RWPE1 (cell line): ENCODE data around the gene BDH1.

Experiments
- CTCF ChIA-PET: fragments of 350-600 bp; sonication (Branson Sonifier 250); formaldehyde crosslinking; extraction: SDS; loops from one replicate; lab custom pipeline; 2021; lab: Yijun Ruan, JAX
- POLR2A ChIA-PET: fragments of 400-600 bp; formaldehyde crosslinking; extraction: SDS; loops from one replicate; lab custom pipeline; 2020; ENCODE audit warnings: antibody characterized with exemption; ENCODE audit not compliant: low non-redundant PET; lab: Yijun Ruan, JAX
- DNase-seq: peaks from one replicate; pipeline ENCODE4 v3.0.0; 2012; ENCODE audit warnings: low spot score
- H3K27ac ChIP-seq: fragments of 450-650 bp; 2 replicates; pipeline ENCODE4 v1.5.1; 2017
- CTCF ChIP-seq: fragments of 450-650 bp; conservative IDR thresholded peaks from 2 replicates; pipeline ENCODE4 v1.5.1; 2017; ENCODE audit warnings: low read depth, mild to moderate bottlenecking

BDH1 gene

GRCh38 chr3:197501496-197501878 is 54.3 kb downstream of the BDH1 start:
- CTCF ChIA-PET = interaction anchor here (0.8 to 1.4 kb wide), 5 partner anchors 9 to 277 kb away, joined by 3 to 7 read pairs (median 3); no protein-coding TSS in a partner anchor
- POLR2A ChIA-PET = no interaction called here
- H3K27ac ChIP-seq = peak overlapping the region; percentile 35
- TF ChIP-seq CTCF = no peak
- peak; percentile 48 for DNase-seq

GRCh38 chr3:197500812-197501211 is 55.0 kb downstream of the BDH1 start:
- TF ChIP-seq CTCF = no peak
- ChIA-PET CTCF (interaction anchor here (0.6 to 0.8 kb wide), 2 partner anchors 9 to 272 kb away, joined by 3 read pairs; no protein-coding TSS in a partner anchor), POLR2A (no interaction called here)
- DNase-seq = no peak
- peak overlapping the region; percentile 68; the same call in 1 of the 2 replicates for H3K27ac ChIP-seq

- peak overlapping the region; percentile 68 for H3K27ac ChIP-seq
- peak; percentile 71 for DNase-seq
- ChIA-PET CTCF (interaction anchor here (0.7 kb wide), 1 partner anchor 1053 kb away, joined by 3 read pairs; no protein-coding TSS in a partner anchor), POLR2A (no interaction called here)
- TF ChIP-seq CTCF = no peak
These were observed 56.3 kb downstream of the BDH1 start for GRCh38 chr3:197499427-197499826.

- DNase-seq = no peak
- ChIA-PET CTCF (interaction anchor here (0.7 kb wide), 1 partner anchor 1052 kb away, joined by 3 read pairs; no protein-coding TSS in a partner anchor), POLR2A (no interaction called here)
- no peak for TF ChIP-seq CTCF
- peak overlapping the region; percentile 68 for H3K27ac ChIP-seq
These were observed 57.1 kb downstream of the BDH1 start for GRCh38 chr3:197498499-197499241.

GRCh38 chr3:197496746-197497125 is 59.0 kb downstream of the BDH1 start:
- CTCF ChIA-PET = no interaction called here

More at GRCh38 chr3:197496746-197497125, 59.0 kb downstream of the BDH1 start:
- peak overlapping the region; percentile 88 for H3K27ac ChIP-seq
- POLR2A ChIA-PET = no interaction called here
- no peak for DNase-seq
- no peak for TF ChIP-seq CTCF
